Kidney (tissue), 14 donors: ENCODE data around the gene SYPL1. TPM values are rescaled to one million over a fixed set of nuclear protein-coding genes. Genes with fewer than 3 reads are reported as not detected.

ENCODE experiments used
- DNase-seq, 5 donors: peaks; one replicate each; pipeline ENCODE4 v3.0.0-alpha.2; 2013 to 2020
- FAIRE-seq: peaks from 2 replicates; lab custom pipeline; 2012; peaks lifted over from hg19 to GRCh38; lab: Jason Lieb, UNC
- H3K27ac ChIP-seq, 2 donors: one replicate each; pipeline ENCODE4 v1.7.0; 2013; ENCODE audit warnings: low read depth in 2 of 2, low read length in 2 of 2, inconsistent platforms in 1 of 2
- H3K27me3 ChIP-seq: one replicate; pipeline ENCODE4 v1.7.1; 2013; ENCODE audit warnings: low read length, inconsistent platforms; ENCODE audit not compliant: control insufficient read depth, insufficient read depth
- H3K36me3 ChIP-seq, 3 donors: one replicate each; pipeline versions ENCODE4 v1.7.0 to v1.7.1; 2013; ENCODE audit warnings: low read length in 3 of 3, control low read depth in 1 of 3, inconsistent platforms in 1 of 3; ENCODE audit not compliant: insufficient read depth in 3 of 3, control insufficient read depth in 2 of 3
- H3K4me1 ChIP-seq, 3 donors: one replicate each; pipeline versions ENCODE4 v1.7.0 to v1.7.1; 2013; ENCODE audit warnings: low read length in 3 of 3, inconsistent platforms in 1 of 3, low read depth in 1 of 3; ENCODE audit not compliant: control insufficient read depth in 2 of 3, insufficient read depth in 2 of 3
- H3K4me3 ChIP-seq, 3 donors: one replicate each; pipeline versions ENCODE4 v1.7.0 to v1.8.1; 2013; ENCODE audit warnings: low read length in 3 of 3, control low read depth in 1 of 3, inconsistent platforms in 1 of 3
- H3K9ac ChIP-seq, 3 donors: one replicate each; pipeline versions ENCODE4 v1.7.0 to v1.7.1; 2013; ENCODE audit warnings: low read length in 3 of 3, control low read depth in 1 of 3, inconsistent platforms in 1 of 3
- H3K9me3 ChIP-seq, 3 donors: one replicate each; pipeline versions ENCODE4 v1.7.0 to v1.7.1; 2013; ENCODE audit warnings: low read length in 3 of 3, control low read depth in 1 of 3, inconsistent platforms in 1 of 3; ENCODE audit not compliant: control insufficient read depth in 2 of 3, insufficient read depth in 1 of 3
- CTCF ChIP-seq: IDR thresholded peaks from 3 replicates; pipeline ENCODE4 v1.5.1; 2012; ENCODE audit warnings: mild to moderate bottlenecking, moderate library complexity, borderline replicate concordance; ENCODE audit not compliant: insufficient read depth; ENCODE audit errors: extremely low read depth
- intact Hi-C: fragments of 100-400 bp; cut with DNase I; formaldehyde crosslinking; loops from one replicate; pipeline ENCODE4 v1.11.1; 2022
- polyA plus RNA-seq: library from polyadenylated mRNA; stranded (reverse); fragments of 350-450 nt; fragmentation: Illumina TruSeq; extraction: RNeasy Lipid Tissue Mini Kit (QIAGEN cat#74804); gene quantifications from one replicate; pipeline ENCODE4 v1.2.3, GENCODE V29; 2014; ENCODE audit warnings: low read depth, low replicate concordance; ENCODE audit not compliant: insufficient read depth
- total RNA-seq: library from RNA; stranded (reverse); fragmentation: NEBNext Ultra II Directional; extraction: Animal tissue kit (Norgen Biotek cat#: 25700); gene quantifications from one replicate; pipeline ENCODE4 v1.2.1, GENCODE V29; 2021
- donor health status: control.
- donor health status: control.
- donor health status: control.
- donor health status: control.
- donor health status: control.
- donor health status: DM: yes; HTN: yes; CAD: no.
- donor health status: Normal renal cell carcinoma (clear cell type).

The SYPL1 gene
- total and polyA plus RNA-seq, 2 donors from 2014 or later: 90.8 to 111 TPM

- DNase-seq: no peak
- H3K27me3 ChIP-seq: no peaks in the 10 kb centered on the region
- no peak for TF ChIP-seq CTCF
- no peaks in the 10 kb centered on the region for H3K9me3 ChIP-seq
- H3K36me3 ChIP-seq: no peaks in the 10 kb centered on the region
- peaks cover 0 to 13% (median 11%) of the 10 kb centered on the region in 3 donors for H3K4me1 ChIP-seq
- no peak overlapping the region for H3K27ac ChIP-seq
- H3K9ac ChIP-seq: no peak overlapping the region
- no peak overlapping the region for H3K4me3 ChIP-seq
- FAIRE-seq: no peak
- intact Hi-C loops: no loop called here
Observed at GRCh38 chr7:106143711-106144337, 31.7 kb upstream of the SYPL1 start.

DNA sequence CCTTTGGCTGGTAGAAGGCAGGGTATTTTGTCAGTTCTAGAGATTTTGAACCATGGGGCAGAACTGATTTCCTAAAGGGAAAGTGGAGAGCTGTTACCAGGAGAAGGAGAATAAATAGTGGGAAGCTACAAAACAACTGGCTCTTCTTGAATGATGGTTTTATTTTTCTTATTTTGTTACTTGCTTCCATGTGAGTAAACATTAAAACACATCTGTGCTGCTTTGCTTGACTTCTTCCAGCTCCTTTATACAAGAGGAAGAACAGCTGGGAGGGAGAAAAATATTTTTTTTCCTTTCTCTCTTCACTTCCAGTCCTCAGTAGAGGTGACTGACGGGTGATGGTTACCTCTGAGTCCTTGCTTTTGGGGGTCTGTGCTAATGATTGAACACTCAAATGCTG, 30.0 kb upstream of the SYPL1 start:
- Histone ChIP-seq H3K4me1 (peaks cover 0 to 13% (median 11%) of the 10 kb centered on the region in 3 donors), H3K9ac (no peak overlapping the region), H3K27ac (no peak overlapping the region), H3K36me3 (no peaks in the 10 kb centered on the region), H3K27me3 (no peaks in the 10 kb centered on the region), H3K9me3 (no peaks in the 10 kb centered on the region), H3K4me3 (no peak overlapping the region)
- FAIRE-seq (no peak), DNase-seq (peak in 1 of 5 donors; percentile 62)
- no peak for TF ChIP-seq CTCF
- intact Hi-C loops: no loop called here

DNA sequence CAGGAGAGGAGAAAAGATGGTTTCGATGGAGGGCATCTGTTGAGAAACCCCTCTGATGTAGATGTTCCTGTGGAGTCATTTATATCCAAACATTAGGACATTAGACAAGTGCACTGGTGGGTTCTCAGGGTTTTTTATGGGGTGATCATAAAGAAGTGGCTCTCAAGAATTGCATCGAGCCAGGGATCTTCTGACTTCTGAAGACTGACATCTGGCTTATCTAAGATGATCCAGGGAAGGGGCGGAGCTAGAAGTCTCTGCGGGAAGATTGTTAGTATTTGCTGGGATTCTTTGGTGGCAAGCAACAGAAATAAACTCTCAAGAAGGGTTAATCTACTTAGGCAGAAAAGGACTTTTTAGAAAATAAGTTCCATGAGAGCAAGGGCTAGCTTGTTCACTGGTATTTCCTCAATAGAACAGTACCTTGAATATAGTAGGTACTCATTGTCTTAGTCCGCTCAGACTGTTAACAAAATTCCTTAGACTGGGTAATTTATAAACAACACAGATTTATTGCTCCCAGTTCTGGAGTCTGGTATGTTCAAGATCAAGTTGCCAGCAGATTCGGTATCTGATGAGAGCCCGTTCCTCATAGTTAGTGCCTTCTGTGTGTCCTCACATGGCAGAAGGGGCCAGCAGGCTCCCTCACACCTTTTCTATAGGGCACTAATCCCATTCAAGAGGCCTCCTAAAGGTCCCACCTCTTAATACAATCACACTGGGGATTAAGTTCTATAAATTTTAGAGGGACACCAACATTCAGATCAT, 28.5 kb upstream of the SYPL1 start:
- FAIRE-seq (no peak), DNase-seq (peak in 1 of 5 donors; percentile 15)
- no peak overlapping the region for H3K27ac ChIP-seq
- H3K4me1 ChIP-seq: peaks cover 0 to 13% (median 11%) of the 10 kb centered on the region in 3 donors
- H3K4me3 ChIP-seq: no peak overlapping the region
- no peak for TF ChIP-seq CTCF
- H3K36me3 ChIP-seq: no peaks in the 10 kb centered on the region
- intact Hi-C loops: no loop called here
- no peaks in the 10 kb centered on the region for H3K27me3 ChIP-seq
- no peak overlapping the region for H3K9ac ChIP-seq
- H3K9me3 ChIP-seq: no peaks in the 10 kb centered on the region
